Keratinocyte (primary cell): ENCODE measurements around the gene EPHB1.

Experiments used
- CTCF ChIP-seq, 3 experiments: IDR thresholded peaks in 1 of 3; conservative IDR thresholded peaks in 1 of 3; optimal IDR thresholded peaks in 1 of 3; 2 replicates in 2 of 3; 3 replicates in 1 of 3; pipeline versions ENCODE3 to v1.5.1; 2011; ENCODE audit warnings: low read length in 3 of 3, mild to moderate bottlenecking in 3 of 3, moderate library complexity in 2 of 3, control low read depth in 1 of 3, inconsistent platforms in 1 of 3; ENCODE audit not compliant: insufficient read depth in 2 of 3; ENCODE audit errors: extremely low read depth in 1 of 3
- EZH2 ChIP-seq: IDR thresholded peaks from one replicate; pipeline ENCODE4 v1.6.1; 2012; ENCODE audit warnings: inconsistent platforms, mild to moderate bottlenecking, low read length, moderate library complexity

- no peak for TF ChIP-seq CTCF (optimal IDR thresholded peaks at IDR 0.05 in 1 of 3, IDR thresholded peaks at IDR 0.05 in 1 of 3, conservative IDR thresholded peaks at IDR 0.05 in 1 of 3; ENCODE audit: extremely low read depth in 1 of 3, insufficient read depth in 2 of 3, low read length in 3 of 3)
- no peak for TF ChIP-seq EZH2
Observed at GRCh38 chr3:135131290-135131689, 336.2 kb downstream of the EPHB1 start.
